ENCODE measurements around the gene RCSD1.
"Not testable (repeated sequence)": the region's sequence is repeated elsewhere in the genome, so short reads cannot be mapped to it uniquely, and the experiment has no call there.

RCSD1 gene

DNA sequence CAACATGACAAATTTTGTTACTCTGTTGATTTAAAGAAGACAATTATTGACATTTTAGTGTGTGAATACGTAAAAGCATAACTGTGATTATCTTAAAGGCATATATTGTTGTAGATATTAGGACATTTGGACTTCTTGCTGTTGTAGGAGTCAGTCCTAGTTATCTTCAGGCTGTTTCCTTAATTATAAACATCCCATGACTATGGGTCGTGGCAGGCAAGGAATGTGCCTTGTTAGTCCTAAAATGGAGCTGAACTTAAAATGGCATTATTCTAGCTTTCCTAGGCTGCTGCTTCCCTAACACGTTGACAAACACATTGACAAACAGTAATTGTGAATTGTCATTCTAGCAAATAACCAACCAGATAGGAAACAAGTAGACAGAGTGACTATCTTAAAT lies 87.3 kb downstream of the RCSD1 start:
- DNase-seq, result no peak

DNA sequence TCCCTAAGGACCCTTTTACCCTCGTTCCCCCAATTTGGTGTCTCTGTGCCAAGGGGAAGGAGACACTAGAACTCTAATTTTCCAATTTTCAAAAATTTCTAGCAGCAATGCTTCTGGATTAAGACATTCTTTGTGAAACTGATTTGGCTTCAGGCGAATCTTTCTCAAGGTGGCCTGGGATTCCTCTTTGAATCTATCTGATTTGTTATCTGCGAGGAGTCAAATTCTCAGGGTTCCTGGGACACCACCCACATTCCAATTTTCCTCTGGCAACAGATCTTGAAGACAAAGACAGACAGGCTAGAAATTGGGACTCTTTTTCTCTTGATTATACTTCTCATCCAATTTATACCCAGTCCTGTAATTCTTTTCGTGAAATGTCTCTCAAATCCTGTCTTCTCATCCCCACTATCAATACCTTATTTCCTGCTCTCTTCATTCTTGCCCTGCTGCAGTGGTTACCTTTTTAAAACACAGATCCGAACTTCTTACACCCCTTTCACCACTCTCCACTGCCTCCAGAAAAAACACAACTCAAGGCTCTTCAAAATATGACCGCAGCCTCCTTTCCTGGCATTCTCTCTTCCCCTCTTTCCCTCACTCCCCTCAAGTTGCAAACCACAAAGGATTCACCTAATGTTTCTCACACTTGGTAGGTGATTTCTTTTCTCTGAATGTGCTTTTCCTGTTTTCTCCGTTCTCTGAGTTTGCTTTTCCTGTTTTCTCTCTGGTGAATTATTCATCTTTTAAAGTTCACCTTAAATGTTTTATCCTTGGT lies 89.1 kb downstream of the RCSD1 start:
- no peak for DNase-seq

DNA sequence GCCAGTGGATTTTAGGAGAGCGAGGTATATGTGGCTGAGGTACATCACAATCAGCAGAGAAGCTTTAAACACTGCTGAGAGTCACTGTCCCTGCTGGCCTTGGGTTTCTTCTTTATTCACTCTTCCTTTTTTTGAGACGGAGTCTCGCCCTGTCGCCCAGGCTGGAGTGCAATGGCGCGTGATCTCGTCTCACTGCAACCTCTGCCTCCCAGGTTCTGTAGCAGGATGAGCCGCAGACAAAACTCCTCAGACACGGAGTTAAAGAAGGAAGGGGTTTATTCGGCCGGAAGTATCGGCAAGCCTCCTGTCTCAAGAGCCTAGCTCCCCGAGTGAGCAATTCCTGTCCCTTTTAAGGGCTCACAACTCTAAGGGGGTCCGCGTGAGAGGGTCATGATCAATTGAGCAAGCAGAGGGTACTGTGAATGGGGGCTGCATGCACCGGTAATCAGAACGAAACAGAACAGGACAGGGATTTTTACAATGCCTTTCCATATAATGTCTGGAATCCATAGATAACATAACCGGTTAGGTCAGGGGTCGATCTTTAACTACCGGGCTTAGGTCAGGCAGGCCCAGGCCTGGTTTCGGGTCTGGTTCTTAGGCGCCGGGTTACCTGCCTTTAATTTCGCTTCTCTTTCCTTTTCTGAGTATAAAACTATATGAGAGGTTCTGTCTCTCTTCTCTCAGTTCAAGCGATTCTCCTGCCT lies 89.8 kb downstream of the RCSD1 start:
- peak; percentile 38 for DNase-seq

DNA sequence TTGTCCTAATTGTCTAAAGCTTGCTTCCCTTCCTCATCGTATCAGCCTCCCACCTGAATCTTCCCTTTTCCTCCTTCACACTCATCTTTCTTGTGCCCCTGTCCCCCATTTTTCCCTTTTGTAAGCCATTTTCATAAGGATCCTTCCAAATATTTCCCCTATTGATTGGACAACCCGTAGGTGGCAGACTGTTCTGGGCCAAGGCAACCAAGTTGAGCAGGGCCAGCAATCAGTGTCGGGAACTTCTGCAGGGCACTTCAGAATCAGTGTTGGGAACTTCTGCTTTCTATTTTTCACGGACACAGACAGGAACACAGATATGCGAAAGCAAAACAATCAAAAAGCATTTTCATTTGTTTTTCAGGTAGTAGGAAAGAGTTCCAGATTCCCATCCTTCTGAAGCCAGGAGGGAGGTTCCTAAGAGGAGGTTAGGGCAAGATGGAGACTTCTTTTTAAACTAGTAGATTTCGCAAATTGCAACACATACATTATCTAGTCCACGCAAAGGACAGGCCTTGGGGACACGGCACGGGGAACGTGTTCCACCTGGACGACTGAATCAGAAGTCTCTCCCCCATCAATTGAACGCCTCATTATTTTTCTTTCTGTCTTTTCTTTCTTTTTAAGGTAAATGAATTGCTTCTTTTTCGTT lies 91.1 kb downstream of the RCSD1 start:
- peak; percentile 74 for DNase-seq

DNA sequence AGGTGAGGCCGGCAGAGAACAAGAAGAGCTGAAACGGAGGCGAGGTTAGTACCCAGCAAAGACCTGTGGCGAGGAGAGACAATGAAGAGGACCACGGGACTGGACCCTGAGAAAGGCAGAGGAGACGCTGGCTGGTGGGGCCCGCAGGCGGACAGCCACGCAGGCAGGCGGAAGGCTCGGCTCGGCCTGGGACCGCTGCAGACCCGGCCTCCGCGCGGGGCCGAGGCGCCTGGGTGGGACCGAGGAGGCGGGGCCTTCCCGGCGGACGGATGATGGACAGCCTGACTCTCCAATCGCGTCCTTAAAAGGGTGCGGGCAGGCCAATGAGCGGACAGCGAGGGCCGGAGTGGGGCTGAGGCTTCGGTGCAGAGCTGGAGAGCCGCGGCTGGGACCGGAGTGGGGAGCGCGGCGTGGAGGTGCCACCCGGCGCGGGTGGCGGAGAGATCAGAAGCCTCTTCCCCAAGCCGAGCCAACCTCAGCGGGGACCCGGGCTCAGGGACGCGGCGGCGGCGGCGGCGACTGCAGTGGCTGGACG lies 91.7 kb downstream of the RCSD1 start, which contains the start of gene MPZL1:
MPZL1 (plus strand) TSS at position 366 of the 535 bp plus-strand sequence. CDS start 170 bp downstream, outside the sequence.
- peak; percentile 78 for DNase-seq

DNA sequence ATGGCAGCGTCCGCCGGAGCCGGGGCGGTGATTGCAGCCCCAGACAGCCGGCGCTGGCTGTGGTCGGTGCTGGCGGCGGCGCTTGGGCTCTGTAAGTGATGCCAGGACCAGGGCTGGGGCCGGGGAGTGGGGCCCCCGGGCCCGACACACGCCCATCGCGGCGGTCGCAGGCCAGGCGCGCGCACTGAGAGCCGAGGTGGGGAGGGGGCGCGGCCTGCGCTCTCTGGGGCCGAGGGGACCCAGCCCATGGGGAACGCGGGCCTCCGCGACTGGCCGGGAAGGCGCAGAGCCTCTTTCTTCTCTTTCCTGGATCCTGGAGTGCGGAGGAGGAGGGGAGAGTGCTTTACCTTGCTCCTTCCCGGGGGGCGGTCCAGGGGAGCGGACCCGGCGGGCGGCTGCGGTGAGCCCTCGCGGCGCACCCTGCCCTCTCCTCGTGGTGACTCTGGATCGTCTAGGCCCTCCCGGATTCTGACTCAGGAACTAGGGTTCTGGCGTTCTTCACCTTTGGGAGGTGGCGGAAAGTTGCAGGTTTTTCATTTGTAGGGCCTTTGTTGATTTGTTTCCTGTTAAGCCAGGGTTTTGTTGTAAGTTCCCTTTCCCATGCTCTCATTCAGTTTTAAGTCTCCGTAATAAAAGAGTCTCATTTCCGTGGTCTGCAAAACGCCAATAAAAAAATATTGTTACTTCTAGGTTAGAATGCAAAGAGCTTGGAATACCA lies 92.3 kb downstream of the RCSD1 start:
- no peak for DNase-seq

DNA sequence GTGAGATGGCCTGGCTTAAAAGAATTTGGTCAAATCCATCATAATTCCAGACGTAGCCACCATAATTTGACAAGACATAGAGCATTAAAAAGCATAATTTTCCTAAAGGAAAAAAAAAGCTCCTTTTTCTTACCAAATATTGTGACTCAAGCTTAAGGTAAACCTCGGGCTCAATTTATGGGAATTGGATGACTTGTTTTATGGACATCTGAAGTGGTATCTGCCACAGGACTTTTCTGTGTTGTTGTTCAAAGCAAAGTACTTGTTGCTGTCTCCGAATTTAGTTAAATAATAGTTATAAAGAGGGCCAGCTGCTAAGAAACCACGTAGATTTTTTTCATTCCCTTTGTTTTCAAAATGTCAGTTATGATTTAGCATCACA lies 92.8 kb downstream of the RCSD1 start:
- no peak for DNase-seq

DNA sequence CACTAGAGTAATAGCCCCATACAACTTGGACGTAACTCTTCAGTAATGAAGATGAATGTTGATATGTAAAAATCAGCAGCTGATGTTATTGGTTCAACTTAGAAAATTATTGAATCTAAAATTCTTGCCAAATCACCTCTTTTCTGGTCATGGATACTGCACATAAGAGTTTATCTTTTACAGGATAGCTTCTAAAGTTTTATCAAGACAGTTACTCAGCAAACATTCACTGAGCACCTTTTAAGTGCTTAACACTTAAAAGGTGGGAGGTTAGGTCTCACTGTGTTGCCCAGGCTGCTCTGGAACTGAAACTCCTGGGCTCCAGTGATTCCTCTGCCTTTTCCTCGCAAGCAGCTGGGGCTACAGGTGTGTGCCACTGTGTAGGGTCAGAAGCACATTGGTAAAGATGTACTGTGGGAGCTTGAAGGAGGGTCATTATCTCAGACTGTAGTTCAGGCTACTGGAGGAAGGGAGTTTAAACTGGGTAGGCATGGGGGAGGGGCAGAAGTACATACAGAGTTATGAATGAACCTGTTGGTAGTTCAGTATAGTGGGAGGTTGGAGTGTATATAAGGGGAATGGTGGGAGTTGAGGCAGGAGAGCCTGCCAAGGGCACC lies 93.8 kb downstream of the RCSD1 start:
- DNase-seq, result no peak

DNA sequence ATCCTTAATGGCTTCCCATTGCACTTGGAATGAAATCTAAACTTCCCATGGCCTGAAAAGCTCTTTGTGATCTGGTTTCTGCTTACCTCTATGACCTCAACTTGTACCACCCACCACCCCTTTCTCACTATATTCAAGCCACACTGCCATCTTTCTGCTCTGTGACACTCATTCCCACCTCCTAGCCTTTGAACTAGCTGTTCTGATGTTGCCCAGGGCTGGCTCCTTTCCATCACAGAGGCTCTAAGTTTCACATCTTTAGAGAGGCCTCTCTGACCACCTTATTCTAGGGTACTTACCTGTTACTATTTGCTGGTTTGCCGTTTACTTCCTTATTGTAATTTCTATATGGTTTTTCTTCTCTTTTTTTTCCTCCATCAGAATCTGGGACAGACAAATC lies 96.0 kb downstream of the RCSD1 start:
- no peak for DNase-seq

DNA sequence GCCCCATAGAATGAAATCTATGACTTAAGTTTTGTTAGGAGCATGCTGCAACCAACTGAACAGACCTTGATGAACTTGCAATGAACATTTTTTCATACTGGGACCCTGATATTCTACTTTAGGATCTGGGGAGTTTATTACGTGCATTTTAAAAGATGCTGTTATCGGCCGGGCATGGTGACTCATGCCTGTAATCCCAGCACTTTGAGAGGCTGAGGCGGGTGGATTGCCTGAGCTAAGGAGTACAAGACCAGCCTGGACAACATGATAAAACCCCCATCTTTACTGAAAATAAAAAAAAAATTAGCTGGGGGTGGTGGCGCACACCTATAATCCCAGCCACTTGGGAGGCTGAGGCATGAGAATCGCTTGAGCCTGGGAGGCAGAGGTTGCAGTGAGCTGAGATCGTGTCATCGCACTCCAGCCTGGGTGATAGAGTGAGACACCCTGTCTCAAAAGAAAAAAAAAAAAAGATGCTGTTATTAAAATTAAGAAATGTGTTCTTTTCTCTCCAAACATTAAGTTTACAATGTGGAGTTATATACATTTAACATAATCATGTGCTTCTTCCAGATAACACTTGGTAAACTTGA lies 98.9 kb downstream of the RCSD1 start:
- no peak for DNase-seq

DNA sequence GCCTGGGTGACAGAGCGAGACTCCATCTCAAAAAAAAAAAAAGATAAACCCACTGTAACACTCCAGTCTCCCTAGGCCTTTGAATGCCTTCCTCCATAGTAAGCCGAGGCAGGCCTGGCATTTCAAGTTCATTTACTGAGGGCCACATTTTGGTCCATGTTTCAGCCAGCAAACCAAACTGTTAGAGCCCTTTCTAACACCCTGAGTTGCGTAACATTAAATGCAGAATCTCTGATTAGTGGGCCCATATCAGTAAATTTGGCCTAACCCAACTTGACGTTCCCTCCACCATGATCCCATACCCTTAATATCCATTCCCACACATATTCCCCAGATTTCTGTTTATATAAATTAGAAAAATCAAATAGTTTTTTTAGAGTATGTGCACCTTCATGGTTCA lies 104.2 kb downstream of the RCSD1 start:
- DNase-seq, result no peak

DNA sequence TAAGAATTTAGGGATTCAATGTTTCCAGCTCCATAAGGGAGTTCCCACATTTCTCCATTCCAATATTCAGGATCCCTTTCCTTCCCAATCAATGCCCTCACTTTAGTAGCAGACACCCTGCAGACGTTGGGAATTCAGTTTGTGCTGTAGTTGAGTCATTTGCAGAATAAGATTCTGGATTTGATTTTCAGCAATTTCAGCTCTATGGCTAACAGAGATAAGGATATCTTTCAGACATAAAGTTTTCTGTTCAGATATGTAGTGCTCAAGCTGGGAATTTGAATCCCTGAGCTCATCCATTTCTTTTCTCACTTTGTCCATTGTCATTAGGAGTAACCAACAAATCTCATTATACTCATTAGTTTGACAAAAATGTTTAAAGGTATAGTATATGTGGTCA lies 104.8 kb downstream of the RCSD1 start:
- DNase-seq, result no peak

DNA sequence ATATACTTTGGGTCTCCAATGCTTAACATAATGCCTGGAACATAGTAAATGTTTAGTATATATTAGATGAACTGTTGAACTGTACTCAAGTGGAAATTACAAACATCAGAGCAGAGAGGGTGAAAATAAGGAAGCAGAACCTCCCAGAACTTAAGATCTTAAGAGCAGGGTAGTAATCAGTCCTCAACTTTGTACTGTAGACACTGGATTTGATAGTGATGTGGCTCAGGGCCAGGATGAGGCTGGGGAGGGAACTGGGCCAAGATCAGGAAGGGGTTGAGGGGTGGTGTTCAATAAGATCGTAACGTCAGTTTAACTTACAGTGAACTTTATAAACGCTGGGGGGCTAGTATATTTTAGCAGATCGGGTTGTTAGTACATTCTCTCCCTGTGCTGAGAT lies 107.1 kb downstream of the RCSD1 start:
- peak; percentile 61 for DNase-seq

DNA sequence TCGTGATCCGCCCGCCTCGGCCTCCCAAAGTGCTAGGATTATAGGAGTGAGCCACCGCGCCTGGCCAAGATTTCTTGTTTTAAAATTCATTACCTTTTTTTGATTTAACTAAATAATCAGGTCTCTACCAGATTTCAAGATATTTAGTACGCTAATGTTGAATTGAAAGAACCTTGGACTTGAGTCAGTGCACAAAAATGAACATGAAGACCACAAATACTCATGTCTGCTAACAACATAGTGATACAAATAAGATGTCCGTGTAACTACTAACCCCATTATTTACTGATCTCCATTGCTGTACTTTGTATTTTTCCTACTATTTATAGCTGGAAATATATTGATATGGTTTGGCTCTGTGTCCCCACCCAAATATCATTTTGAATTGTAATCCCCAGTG lies 108.1 kb downstream of the RCSD1 start:
- DNase-seq, result no peak

DNA sequence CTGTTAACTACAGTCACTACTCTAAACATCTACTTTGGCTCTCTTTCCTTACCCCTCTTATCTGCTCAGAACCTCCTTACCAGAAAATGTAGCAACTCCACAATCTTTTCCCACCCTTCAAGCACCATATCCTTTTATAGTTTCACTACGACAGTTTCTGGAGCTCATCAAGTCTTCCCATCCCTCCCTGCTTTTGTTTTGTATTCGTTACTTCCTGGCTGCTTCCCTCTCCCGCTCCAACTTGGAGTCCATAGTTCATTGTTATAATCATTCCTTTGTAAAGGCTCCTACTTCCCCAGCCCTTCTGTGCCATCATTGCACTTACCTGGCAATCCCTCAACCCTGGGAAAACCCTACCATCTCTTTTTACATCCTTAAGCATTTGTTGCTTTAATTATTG lies 109.7 kb downstream of the RCSD1 start:
- no peak for DNase-seq

DNA sequence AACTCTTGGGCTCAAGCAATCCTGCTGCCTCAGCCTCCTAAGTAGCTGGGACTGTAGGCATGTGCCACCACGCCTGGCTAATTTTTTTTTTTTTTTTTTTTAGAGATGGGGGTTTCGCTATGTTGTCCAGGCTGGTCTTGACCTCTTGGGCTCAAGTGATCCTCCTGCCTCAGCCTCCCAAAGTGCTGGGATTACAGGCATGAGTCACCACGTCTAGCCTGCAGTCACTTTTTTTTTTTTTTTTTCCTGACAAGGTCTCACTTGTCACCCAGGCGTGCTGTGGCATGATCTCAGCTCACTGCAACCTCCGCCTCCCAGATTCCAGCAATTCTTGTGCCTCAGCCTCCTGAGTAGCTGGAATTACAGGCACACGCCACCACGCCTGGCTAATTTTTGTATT lies 111.1 kb downstream of the RCSD1 start:
- DNase-seq, result not testable (repeated sequence)

DNA sequence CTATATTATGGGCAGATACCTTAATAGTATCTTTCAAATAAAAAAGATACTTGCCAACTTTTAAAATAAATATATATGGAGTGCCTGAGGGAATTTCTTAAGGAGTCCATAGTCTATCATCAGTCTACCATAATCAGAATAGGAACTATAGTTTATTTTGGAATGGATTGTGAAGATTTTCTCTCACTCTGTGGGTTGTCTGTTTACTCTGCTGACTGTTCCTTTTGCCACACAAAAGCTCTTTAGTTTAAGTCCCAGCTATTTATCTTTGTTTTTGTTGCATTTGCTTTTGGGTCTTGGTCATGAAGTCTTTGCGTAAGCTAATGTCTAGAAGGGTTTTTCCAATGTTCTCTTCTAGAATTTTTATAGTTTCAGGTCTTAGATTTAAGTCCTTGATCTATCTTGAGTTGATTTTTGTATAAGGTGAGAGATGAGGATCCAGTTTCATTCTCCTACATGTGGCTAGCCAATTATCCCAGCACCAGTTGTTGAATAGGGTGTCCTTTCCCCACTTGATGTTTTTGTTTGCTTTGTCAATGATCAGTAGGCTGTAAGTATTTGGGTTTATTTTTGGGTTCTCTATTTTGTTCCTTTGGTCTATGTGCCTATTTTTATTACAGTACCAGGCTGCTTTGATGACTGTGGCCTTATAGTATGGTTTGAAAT lies 112.5 kb downstream of the RCSD1 start:
- not testable (repeated sequence) for DNase-seq

DNA sequence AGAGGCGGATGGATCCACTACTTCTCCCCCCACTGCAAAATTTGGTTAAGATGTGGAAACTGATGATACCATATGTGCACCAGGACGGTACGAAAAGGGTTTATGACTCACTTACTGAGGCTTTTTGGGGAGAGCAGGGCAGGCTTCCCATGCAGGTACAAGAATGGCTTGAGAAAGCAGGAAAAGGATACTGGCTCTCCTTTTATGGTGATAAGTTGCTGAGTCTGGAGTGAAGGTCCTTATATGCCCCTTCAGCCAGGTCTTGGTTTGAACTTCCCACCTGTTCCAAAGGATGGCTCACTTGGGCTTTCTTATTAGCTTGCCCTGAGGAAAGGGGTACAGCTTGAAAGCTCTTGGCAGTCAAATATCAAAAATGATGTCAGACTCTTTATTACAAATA lies 114.9 kb downstream of the RCSD1 start:
- no peak for DNase-seq

DNA sequence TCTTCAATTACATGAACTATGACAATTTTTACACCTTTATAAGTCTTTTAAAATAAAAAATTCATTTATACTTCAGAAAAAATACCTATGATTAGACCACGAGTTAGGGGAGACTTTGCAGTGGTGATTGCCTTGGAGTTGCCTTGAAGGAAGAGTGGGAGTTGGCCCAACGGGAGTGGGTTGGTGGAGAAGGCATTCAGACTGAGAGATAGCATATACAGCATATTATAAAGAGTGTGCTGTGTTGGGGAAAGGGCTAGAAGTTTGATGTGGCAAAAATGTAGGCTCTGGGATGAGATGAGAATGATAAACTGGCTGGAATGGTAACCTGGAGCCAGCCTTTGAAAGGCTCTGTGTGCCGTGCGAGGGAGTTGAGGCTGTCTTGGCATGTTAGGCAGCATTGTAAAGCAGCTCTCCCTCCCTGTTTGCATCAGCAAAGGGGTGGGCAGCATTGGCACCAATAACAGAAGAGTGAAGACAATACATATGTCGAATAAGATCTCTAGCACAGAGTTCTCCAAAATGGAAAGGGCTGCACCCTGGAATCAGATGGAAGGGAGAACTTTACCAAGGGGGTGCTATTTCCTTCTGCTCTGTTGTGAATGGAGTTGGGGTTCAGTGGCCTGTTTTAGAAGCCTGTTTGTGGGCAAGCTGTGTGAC lies 116.1 kb downstream of the RCSD1 start:
- DNase-seq, result no peak

DNA sequence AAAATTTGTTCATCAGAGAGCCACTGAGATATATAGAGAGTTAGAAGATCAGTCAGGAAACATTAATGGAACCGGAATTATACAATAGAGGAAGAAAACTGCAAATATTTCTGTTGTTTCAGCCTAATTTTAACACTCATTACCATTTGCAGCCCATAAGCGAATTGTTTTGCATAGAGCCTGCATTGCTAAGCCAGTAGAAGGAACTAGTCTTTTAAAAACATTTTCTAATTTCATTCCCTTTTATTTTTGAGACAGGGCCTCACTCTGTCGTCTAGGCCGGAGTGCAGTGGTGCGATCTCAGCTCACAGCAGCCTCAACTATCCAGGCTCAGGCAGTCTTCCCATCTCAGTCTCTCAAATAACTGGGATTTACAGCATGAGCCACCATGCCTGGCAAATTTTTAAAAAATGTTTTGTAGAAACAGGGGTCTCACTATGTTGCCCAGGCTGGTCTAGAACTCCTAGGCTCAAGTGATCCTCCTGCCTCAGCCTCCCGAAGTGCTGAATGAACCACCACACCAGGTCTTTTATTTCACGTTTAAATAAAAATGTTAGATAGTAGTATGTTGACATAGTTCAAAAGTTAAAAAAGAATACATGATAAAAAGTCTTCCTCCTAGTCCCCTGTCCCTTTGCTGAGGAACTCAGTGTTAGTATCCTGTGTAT lies 117.1 kb downstream of the RCSD1 start:
- DNase-seq, result no peak
